Globus pallidus (tissue), 1 donor: Measurements from ENCODE around the gene STOML1.

Experiments
- DNase-seq: peaks from one replicate; pipeline ENCODE4 v3.0.0-alpha.2; 2015; ENCODE audit warnings: low spot score

The STOML1 gene

GRCh38 chr15:73930371-73930770 is 61.7 kb downstream of the STOML1 start:
- DNase-seq = no peak

DNA sequence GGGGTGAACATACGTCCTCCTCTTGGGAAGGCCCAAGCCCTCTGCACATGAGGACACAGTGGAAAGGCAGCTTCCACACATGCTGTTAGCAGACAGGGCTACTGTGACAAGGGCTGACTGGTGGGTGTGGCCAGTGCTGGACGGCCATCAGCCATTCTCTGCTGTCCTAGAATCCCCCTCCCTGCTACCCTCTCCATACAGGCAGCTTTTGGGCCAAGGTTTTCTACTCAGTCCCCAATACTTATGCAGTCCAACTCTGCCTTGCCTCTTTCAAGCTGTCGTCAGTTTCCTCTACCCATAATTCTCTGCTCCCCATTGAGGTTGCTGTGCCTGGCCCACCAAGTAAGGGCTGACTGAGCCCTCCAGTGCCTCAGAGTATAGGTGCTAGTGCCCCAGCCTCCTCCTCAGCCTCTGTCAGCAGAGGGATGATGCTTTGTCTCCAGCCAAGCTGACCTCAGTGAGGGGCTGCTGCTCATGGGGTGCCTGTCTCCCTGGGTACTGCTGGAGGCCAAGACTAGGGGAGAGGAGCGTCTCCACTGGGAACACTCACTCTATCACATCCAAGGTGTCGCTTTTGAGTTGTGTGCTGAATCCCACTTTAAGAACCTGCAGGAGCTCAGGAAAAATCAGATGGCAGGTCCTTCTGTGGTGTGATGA is 63.0 kb downstream of the STOML1 start:
- DNase-seq = no peak
